G401.6 (cell line): ENCODE results near the gene ADAR.
A peak's percentile ranks its signal among the peaks of the same experiment; 100 is the strongest.

ENCODE experiments used
- FAIRE-seq: peaks from 2 replicates; lab custom pipeline; 2012; peaks lifted over from hg19 to GRCh38; lab: Jason Lieb, UNC

ADAR gene

DNA sequence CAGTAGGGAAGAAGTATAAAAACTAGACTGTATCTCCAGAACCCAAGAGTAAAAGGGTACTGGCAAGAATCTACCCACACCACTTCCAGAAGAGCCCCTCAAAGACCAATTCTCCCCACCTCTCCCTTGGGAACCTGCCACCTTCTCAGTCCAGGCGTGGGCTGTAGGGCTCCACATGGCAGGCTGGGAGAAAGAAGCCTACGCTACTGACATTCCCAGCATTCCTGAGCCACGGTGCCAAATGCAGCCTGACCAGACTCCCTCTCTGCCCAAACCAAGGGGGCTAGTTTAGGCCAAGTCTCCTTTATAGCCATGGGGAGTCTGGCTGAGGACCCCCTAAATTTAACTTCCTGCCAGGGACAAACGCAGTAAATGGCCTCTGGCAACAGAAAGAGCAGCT, 51.6 kb downstream of the ADAR start:
- no peak for FAIRE-seq

DNA sequence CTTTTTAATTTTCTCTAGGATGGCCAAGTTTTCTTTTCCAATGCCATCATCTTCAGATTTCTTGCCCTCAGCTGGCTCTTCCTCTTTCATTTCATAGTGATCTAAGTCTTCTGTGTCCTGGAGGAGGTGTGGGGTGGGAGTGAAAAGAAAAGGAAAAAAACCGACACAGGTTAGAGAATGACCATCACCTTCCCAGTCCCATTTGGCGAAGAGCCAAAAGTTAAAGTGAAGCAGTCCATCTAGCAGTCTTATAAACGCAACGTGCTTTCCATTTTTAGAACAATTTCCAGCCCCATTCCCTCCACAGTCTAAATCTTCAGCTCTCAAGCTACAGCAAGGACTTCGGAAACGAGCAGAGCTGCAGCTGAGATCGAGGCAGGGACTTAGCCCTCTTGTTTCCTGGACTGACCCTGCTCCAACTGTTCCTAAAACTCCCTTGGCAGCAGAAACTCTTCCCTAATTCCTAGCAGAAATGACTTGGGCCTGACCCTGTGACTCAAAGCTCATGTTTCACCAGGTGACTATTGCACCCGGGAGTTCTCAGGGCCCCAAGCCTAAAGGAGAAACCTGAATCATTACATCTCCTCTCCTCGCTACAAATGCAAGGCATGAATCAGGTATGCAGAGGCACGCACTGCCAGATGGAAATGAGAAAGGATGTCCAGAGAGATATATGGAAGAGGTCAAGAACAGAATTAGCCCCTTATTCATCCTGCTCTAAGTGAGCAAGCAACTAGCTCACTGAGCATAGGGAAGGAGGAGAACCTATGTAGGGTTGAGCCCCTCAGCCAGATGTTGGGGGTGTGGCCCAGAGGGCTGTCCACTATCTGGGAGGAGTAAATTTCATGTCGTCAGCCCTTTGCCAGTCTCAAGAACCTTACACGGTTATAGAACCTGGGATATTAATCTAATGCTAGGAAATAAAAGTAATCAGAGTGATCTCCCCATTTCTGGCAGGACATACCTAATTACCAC, 54.6 kb downstream of the ADAR start:
- no peak for FAIRE-seq

DNA sequence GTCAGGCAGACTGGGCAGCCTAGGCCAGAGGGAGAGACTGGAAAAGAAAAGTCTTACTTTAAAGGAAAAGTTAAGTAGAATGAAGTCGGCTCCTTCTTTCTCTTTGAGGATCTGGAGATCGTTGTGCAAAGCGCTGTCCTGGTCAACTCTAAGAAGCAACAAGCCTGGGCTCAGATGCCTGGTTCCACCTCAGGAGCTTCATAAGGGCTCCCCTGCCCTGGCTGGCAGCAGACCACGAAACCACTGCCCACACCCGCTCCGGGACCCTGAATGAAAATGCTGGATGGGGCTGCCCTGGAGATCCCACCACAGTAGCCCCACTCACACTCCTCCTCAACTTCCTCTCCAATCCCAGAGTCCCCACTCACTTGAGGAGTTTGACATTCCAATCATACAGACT, 56.0 kb downstream of the ADAR start:
- no peak for FAIRE-seq

DNA sequence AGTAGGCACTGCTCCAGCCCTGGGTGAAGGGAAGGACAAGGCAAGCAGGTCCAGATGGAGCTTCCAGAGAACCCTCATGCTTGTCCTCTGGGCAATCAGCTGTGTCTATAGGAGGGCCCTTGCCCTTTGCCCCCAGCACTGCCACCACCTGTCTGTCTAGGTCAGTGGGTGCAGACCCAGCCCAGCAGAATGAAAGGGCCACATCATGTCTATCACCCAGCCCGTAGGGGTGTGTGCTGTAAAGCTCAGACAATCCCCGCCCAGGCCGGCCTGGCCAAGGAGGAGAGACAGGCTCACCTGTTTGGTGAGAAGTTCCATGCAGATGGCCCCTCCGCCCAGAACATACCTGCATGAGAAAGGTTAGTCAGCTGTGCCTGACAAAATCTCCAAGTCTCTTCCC, 56.5 kb downstream of the ADAR start:
- no peak for FAIRE-seq

DNA sequence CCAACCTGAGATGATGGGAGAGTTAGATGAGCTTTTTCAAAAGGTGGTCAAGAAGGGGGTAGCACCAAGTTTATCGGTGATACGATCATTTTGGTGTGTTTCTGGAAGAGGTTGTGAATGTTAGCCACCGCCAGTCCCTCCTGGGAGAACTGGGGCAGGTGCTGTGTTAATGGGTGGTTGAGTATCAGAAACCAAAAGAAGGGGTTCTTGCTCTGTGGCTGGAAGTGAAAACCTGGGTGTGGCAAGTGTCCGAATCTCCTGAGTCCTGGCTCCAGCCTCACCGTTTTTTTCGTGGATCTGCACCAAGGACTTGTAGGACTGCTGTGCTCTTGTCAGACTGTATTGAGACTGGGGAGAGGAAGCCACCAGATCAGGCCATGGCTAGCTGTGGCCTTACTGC, 57.3 kb downstream of the ADAR start:
- FAIRE-seq, result no peak

DNA sequence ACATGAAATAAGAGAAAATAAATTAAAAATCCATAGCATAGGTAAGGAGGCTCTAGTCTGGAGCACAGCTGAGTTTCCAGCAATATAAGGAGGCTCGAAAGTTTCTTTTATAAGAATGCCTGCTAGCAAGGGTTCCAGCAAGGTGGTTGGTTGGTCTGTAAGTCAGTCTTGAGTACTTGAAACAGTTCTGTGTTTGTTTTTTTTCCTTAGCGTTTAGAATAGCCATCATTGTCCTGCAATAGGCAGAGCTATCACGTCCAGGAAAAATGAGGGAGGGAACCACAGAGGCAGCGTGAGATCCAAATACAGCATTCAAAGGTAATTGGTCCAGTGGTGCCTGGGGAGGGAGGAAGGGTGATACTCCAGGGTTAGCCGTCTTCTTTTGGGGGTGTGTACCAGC, 57.9 kb downstream of the ADAR start:
- FAIRE-seq, result no peak

DNA sequence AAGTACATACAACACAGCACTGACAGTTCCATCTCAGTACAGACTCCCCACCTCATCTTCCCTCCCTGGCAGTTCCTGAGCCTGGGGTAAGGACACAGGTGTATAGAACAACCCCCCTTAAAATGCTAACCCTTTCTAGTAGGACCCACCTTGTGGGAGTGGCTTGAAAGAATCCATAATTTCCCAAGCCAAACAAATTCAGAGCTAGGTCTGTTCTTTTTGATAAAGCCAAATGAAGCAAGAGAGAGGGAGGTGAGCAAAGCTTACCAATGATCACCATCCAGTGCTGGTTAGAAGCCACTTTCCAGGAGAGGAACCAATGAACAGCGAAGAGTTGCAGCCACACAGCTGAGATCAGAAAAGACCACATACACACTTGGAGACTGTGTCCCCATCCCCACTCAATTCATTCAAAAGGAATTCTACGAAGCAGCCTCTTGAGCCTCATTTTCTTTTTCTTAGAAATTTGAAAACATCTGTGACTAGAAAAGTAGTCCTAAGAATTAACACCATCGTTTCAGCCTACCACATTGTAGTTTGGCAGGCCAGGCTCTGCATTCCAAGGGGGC, 58.7 kb downstream of the ADAR start:
- no peak for FAIRE-seq

DNA sequence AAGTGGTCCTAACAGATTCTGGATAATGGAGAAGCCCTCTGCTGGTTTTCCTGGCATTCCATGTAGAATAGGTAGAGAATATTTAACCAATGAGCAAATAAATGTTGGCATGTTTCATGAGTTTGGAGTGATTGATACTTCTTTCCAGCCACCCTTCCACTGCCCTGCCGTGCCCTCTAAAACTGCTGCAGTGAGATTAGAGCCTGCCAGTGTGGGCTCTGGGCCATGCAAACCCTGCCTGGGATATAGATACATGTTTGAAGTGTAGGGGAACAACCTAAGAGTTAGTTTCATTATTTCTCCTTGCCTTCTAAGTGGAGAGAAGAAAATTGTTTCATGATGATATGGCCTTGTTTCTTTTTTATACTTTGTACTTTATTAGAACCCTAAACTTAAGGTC, 60.0 kb downstream of the ADAR start:
- no peak for FAIRE-seq

DNA sequence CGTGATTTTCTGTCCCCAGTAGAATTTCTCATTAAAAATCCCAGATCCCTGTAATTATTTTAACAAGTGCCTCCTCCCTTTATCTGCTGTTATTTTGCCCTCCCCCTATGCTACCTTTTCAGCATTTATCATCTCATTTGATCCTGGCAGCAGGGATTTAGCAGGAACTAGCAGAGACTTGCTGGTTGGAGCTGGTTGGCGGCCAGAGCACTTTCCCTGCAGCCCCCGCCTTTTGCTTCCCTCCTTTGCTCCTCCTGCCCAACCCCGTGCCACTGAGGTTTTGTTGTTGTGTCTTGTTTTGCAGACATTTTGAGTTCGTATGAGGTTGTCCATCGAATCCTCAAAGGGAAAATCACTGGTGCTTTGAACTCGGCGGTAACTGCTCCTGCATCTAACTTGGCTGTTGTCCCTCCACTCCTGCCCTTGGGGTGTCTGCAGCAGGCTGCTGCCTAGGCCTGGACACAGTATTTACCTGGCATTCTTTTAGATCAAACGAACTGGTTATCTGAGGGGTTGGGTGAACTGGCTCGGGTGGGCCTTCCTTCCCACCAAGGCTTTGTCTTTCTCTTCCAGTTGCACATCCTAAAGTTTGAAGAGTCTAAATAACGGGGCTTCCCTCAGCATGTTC, 60.8 kb downstream of the ADAR start:
- no peak for FAIRE-seq

DNA sequence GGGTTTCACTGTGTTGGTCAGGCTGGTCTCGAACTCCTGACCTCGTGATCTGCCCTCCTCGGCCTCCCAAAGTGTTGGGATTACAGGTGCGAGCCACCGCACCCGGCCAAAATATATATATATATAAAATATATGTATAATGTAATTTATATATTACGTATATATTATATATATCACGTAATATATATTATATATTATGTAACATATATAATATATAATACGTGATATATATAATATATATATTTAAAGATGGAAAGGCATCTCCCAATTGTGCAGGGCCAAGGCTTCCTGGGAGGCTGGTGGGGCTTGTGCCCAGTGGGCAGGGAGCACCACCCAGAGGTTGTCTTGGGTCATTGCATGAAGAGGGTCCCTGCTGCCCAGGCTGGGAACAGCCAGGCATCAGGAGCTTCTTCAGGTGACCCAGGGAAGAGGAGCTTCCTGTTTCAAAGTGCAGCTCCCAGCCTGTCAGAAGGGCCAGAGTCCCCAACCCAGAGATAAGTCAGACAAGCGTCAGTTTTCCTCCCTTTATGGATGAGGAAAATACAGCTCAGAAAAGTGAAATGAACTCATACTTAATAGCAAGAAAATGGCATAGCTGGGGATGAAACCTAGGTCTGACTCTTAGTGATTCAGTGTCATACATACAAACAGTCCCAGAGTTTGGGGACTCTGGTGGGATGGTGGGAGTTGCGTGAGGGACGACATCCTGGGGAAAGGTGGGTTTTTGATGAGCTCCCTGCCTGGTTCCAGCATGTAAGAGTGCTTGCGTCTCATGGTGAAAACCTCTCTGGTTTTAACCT, 61.5 kb downstream of the ADAR start:
- peak; percentile 96 for FAIRE-seq

DNA sequence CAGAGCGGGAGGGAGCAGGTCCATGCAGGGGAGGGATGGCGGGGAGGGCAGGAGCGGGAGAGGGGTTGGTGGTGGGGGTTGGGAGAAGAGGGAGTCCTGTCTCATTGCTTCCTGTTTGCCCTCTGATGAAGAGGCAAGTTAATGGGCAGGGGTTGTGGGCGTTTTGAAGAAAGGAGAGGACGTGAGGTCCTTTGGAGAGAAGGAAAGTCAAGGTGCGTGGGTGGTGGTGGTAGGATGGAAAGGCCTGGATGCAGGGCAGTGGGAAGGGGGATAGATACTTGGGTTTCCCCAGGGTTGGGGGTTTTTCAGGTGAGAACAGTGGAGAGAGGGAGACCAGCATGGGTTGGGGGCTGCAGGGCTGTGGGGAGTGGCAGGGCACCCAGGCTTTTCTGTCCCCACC, 66.8 kb downstream of the ADAR start:
- no peak for FAIRE-seq

DNA sequence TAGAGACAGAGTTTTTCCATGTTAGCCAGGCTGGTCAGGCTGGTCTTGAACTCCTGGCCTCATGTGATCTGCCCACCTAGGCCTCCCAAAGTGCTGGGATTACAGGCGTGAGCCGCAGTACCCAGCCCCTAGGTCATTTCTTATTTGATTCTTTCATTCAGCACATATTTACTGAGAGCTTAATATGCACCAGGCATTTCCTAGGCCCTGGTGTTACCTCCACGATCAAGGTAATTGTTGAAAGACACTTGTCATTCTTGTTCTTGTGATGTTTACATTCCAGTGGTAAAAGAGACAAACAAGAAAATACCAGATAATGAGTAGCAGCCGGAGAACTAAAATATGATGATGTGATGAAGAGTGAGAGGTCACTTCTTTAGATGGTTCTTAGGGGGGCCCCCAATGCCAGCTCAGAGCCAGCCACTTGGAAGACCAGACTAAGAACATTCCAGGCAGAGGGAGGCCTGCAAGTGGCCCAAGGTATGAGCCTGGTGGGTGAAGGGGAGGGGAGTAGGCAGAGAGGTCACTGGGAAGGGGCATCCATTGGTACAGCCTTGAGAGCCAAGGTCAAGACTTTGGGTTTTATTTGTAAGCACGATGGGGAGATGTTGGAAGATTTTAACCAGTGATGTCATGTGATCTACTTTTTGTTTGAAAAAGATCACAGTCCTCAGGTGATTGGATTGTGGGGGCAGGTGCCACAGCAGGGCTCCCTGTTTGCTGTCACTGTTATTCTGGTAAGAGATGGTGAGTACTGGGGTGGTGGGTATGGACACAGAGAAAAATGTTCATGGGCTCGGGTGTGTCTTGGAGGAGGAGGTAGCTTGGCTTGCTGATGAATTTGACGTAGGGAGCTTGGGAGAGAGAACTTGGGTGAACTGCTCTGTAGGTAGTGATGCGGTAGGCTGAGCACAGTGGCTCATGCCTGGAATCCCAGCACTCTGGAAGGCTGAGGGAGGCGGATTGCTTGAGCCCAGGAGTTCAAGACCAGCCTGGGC, 68.2 kb downstream of the ADAR start:
- FAIRE-seq, result no peak

DNA sequence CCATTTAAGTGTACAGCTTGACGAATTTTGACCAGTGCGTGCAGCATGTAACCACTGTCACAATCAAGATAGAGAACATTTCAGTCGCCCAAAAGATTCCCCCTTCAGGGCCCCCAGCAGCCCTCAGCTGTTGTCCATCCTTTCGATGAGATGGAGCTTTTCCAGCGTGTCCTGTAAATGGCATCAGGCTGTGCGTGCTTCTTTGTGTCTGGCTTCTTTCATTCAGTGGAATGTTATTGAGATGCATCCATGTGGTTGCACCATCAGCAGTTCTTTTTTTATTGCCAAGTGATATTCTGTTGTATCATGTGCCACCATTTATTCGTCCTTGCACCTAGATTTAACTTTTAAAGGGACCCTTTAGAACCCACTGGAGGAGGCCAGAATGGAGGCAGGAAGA, 71.4 kb downstream of the ADAR start:
- no peak for FAIRE-seq

DNA sequence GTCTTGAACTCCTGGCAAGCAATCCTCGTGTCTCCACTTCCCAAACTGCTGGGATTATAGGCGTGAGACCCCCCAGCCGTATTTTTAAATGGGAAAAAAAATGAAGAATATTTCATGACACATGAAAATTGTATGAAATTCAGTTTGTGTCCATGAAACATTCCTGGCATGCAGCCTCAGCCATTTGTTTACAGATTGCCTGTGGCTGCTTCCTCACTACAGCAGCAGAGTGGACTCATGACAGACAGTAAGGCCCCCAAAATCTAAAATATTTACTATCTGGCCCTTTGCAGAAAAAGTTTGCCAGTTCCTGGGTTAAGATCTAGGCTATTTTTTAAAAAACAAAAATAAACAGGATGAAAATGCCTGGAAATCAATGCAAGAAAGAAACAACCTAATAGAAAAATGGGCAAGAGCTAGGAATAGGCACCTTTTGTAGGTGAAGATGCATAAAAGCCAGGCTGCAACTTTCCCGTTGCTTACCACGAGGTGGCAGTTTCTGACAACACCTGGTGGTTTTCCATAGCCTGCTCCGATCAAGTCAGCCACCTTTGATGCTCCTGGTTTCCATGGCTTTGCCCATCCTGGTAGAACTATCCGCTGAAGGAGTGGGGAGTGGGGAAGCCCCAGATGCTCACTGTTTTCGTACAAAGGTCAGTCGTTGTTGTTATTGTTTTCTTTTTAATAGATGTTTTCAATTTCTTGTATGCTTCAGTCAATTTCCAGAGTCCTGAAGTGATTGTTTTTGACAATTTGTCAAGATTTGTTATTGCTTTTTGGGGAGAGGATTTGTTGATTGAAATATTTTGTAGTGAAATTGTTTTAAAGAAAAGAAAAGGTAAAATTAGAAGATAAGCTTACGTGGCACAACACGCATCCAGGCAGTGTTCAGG, 73.8 kb downstream of the ADAR start:
- FAIRE-seq, result peak; percentile 71
